Ramos (cell line): ENCODE data around the gene SKIC2.

ENCODE experiments used
- in situ Hi-C: fragments of 300-500 bp; cut with MboI; formaldehyde crosslinking; loops from one replicate; pipeline ENCODE4 v1.14.3; 2022; ENCODE audit warnings: low sequenced_read_pairs; ENCODE audit not compliant: unreplicated experiment

Gene SKIC2

GRCh38 chr6:31945154-31945506, 13.8 kb upstream of the SKIC2 start:
- in situ Hi-C loops = no loop called here

- in situ Hi-C loops = no loop called here
Observed at GRCh38 chr6:31945507-31946369, 13.2 kb upstream of the SKIC2 start, which contains the start of gene CFB. TSS of gene CFB (plus strand) at chr6:31946095. CDS start at chr6:31946222, 127 bp downstream.

- in situ Hi-C loops = no loop called here
Observed at GRCh38 chr6:31946370-31946885, 12.5 kb upstream of the SKIC2 start.

- in situ Hi-C loops = no loop called here
Observed at GRCh38 chr6:31947070-31947675, 11.8 kb upstream of the SKIC2 start.

- in situ Hi-C loops = no loop called here
Observed at GRCh38 chr6:31947864-31948263, 11.1 kb upstream of the SKIC2 start.

- in situ Hi-C loops = no loop called here
Observed at GRCh38 chr6:31948306-31948705, 10.7 kb upstream of the SKIC2 start.

GRCh38 chr6:31948753-31949413, 10.1 kb upstream of the SKIC2 start:
- in situ Hi-C loops = no loop called here

GRCh38 chr6:31949926-31950548, 8.9 kb upstream of the SKIC2 start:
- in situ Hi-C loops = no loop called here

- in situ Hi-C loops = no loop called here
Observed at GRCh38 chr6:31952140-31952805, 6.7 kb upstream of the SKIC2 start.

GRCh38 chr6:31952890-31953289, 6.1 kb upstream of the SKIC2 start:
- in situ Hi-C loops = no loop called here

- in situ Hi-C loops = no loop called here
Observed at GRCh38 chr6:31954511-31954910, 4.5 kb upstream of the SKIC2 start.

GRCh38 chr6:31956796-31957195, 2.2 kb upstream of the SKIC2 start:
- in situ Hi-C loops = no loop called here

- in situ Hi-C loops = no loop called here
Observed at GRCh38 chr6:31958412-31958740, 599 bp upstream of the SKIC2 start.

- in situ Hi-C loops = no loop called here
Observed at GRCh38 chr6:31961616-31962015, 2.6 kb downstream of the SKIC2 start.

- in situ Hi-C loops = no loop called here
Observed at GRCh38 chr6:31963921-31964320, 4.9 kb downstream of the SKIC2 start.

- in situ Hi-C loops = no loop called here
Observed at GRCh38 chr6:31965700-31966099, 6.7 kb downstream of the SKIC2 start.

GRCh38 chr6:31966506-31966905, 7.5 kb downstream of the SKIC2 start:
- in situ Hi-C loops = no loop called here

GRCh38 chr6:31966997-31967925, 8.3 kb downstream of the SKIC2 start:
- in situ Hi-C loops = no loop called here

- in situ Hi-C loops = no loop called here
Observed at GRCh38 chr6:31967926-31968320, 8.9 kb downstream of the SKIC2 start.
